GM12892 (cell line): Measurements from ENCODE around the gene NFILZ.

ENCODE experiments used
- POLR2AphosphoS5 ChIP-seq: IDR thresholded peaks from 2 replicates; pipeline ENCODE4 v1.6.1; 2011; ENCODE audit warnings: low read depth, low read length, control low read depth
- TAF1 ChIP-seq: IDR thresholded peaks from 2 replicates; pipeline ENCODE4 v1.6.1; 2011; ENCODE audit warnings: low read depth, mild to moderate bottlenecking, control low read depth, low read length, borderline replicate concordance

DNA sequence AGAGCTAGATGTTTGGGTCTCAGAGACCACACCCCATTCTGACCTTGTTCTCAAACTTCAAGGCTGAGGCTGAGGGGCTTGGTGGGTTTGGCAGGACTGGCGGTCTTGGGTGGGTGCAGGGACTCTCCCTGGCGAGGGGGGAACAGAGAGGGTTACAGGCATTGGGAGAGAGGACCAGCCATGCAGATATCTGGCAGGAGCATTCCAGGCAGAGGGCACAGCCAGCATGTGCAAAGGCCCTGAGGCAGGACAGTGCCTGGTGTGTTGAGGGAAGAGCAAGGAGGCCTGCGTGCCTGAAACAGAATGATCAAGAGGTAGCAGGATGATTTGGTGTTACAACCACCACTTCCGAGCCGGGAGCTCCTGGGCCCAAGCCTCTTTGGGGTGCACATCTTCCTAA lies 27.4 kb downstream of the NFILZ start:
- no peak for TF ChIP-seq TAF1
- TF ChIP-seq POLR2AphosphoS5 = no peak
